ENCODE results near the gene ANXA3.
"Not testable (repeated sequence)": the region's sequence is repeated elsewhere in the genome, so short reads cannot be mapped to it uniquely, and the experiment has no call there.

The ANXA3 gene

GRCh38 chr4:78551420-78552351, at the start of gene ANXA3:
TSS of gene ANXA3 (plus strand) at chr4:78551770. CDS start at chr4:78554474, 2,704 bp downstream.
- no peak for DNase-seq

- DNase-seq = not testable (repeated sequence)
Measured at GRCh38 chr4:78506260-78506659, 45.3 kb upstream of the ANXA3 start.

- no peak for DNase-seq
Measured at GRCh38 chr4:78509043-78509442, 42.5 kb upstream of the ANXA3 start.

GRCh38 chr4:78510108-78510507, 41.5 kb upstream of the ANXA3 start:
- no peak for DNase-seq

GRCh38 chr4:78510681-78511080, 40.9 kb upstream of the ANXA3 start:
- no peak for DNase-seq

GRCh38 chr4:78512357-78512920, 39.1 kb upstream of the ANXA3 start:
- DNase-seq = no peak

- DNase-seq = no peak
Measured at GRCh38 chr4:78513411-78513975, 38.1 kb upstream of the ANXA3 start.

- no peak for DNase-seq
Measured at GRCh38 chr4:78517050-78517652, 34.4 kb upstream of the ANXA3 start.

GRCh38 chr4:78518561-78518960, 33.0 kb upstream of the ANXA3 start:
- no peak for DNase-seq

GRCh38 chr4:78519962-78520361, 31.6 kb upstream of the ANXA3 start:
- no peak for DNase-seq

- DNase-seq = no peak
Measured at GRCh38 chr4:78520808-78521226, 30.8 kb upstream of the ANXA3 start.

- no peak for DNase-seq
Measured at GRCh38 chr4:78524009-78524408, 27.6 kb upstream of the ANXA3 start.

- DNase-seq = no peak
Measured at GRCh38 chr4:78525559-78525958, 26.0 kb upstream of the ANXA3 start.

GRCh38 chr4:78527103-78527502, 24.5 kb upstream of the ANXA3 start:
- no peak for DNase-seq

GRCh38 chr4:78527555-78527954, 24.0 kb upstream of the ANXA3 start:
- DNase-seq = no peak

- DNase-seq = no peak
Measured at GRCh38 chr4:78528327-78528726, 23.2 kb upstream of the ANXA3 start.

- no peak for DNase-seq
Measured at GRCh38 chr4:78529569-78530209, 21.9 kb upstream of the ANXA3 start.

- no peak for DNase-seq
Measured at GRCh38 chr4:78532046-78532445, 19.5 kb upstream of the ANXA3 start.

GRCh38 chr4:78533854-78534253, 17.7 kb upstream of the ANXA3 start:
- no peak for DNase-seq

- DNase-seq = no peak
Measured at GRCh38 chr4:78534286-78534955, 17.1 kb upstream of the ANXA3 start.

- no peak for DNase-seq
Measured at GRCh38 chr4:78542373-78542772, 9.2 kb upstream of the ANXA3 start.

- no peak for DNase-seq
Measured at GRCh38 chr4:78543424-78544125, 8.0 kb upstream of the ANXA3 start.

Data from activated naive CD4-positive, alpha-beta T cell treated with Interleukin-2 at 50 U/mL for 16 hours (primary cell).